ENCODE measurements around the gene CCSAP.

GRCh38 chr1:229275005-229275404, 67.8 kb downstream of the CCSAP start:
- no peak for TF ChIP-seq CTCF (IDR thresholded peaks at IDR 0.05)
- TF ChIP-seq POLR2A (IDR thresholded peaks at IDR 0.05): no peak

Measured in adrenal gland (tissue), 5 donors.